Measurements from ENCODE around the gene FLAD1.

The FLAD1 gene

GRCh38 chr1:155040358-155041093 is 57.4 kb downstream of the FLAD1 start:
- no peak for DNase-seq
